Pons (tissue), 1 donor: ENCODE results near the gene GPRC5A.
"Not testable (repeated sequence)": the region's sequence is repeated elsewhere in the genome, so short reads cannot be mapped to it uniquely, and the experiment has no call there.

Source experiments
- DNase-seq: peaks from one replicate; pipeline ENCODE4 v3.0.0-alpha.2; 2016; ENCODE audit warnings: low spot score

GPRC5A gene

GRCh38 chr12:12891080-12891880, at the start of gene GPRC5A:
Gene GPRC5A, plus strand, starts transcription at chr12:12891562. Its CDS starts 16,688 bp downstream, at chr12:12908250.
- no peak for DNase-seq

- DNase-seq, result no peak
Observed at GRCh38 chr12:12845794-12846243, 45.5 kb upstream of the GPRC5A start.

GRCh38 chr12:12846780-12847179, 44.6 kb upstream of the GPRC5A start:
- DNase-seq, result not testable (repeated sequence)

- DNase-seq, result no peak
Observed at GRCh38 chr12:12853435-12853834, 37.9 kb upstream of the GPRC5A start.

- no peak for DNase-seq
Observed at GRCh38 chr12:12859690-12860089, 31.7 kb upstream of the GPRC5A start.

GRCh38 chr12:12864243-12864642, 27.1 kb upstream of the GPRC5A start:
- DNase-seq, result no peak

- no peak for DNase-seq
Observed at GRCh38 chr12:12868477-12869235, 22.7 kb upstream of the GPRC5A start.

GRCh38 chr12:12870465-12870864, 20.9 kb upstream of the GPRC5A start:
- no peak for DNase-seq

- no peak for DNase-seq
Observed at GRCh38 chr12:12871587-12872138, 19.7 kb upstream of the GPRC5A start.

GRCh38 chr12:12872139-12872933, 19.0 kb upstream of the GPRC5A start:
- no peak for DNase-seq

- DNase-seq, result no peak
Observed at GRCh38 chr12:12872934-12873275, 18.5 kb upstream of the GPRC5A start.

GRCh38 chr12:12874029-12874428, 17.3 kb upstream of the GPRC5A start:
- DNase-seq, result no peak

- not testable (repeated sequence) for DNase-seq
Observed at GRCh38 chr12:12875301-12875700, 16.1 kb upstream of the GPRC5A start.

- DNase-seq, result no peak
Observed at GRCh38 chr12:12877153-12877768, 14.1 kb upstream of the GPRC5A start.

- no peak for DNase-seq
Observed at GRCh38 chr12:12877781-12878455, 13.4 kb upstream of the GPRC5A start.

- DNase-seq, result no peak
Observed at GRCh38 chr12:12880537-12880936, 10.8 kb upstream of the GPRC5A start.

GRCh38 chr12:12881151-12881909, 10.0 kb upstream of the GPRC5A start:
- no peak for DNase-seq

GRCh38 chr12:12882288-12882687, 9.1 kb upstream of the GPRC5A start:
- no peak for DNase-seq

- DNase-seq, result no peak
Observed at GRCh38 chr12:12883369-12884001, 7.9 kb upstream of the GPRC5A start.
